Kidney epithelial cell (primary cell): ENCODE measurements around the gene RIPK4. TPM values are rescaled to one million over a fixed set of nuclear protein-coding genes. Genes with fewer than 3 reads are reported as not detected.
A peak's percentile ranks its signal among the peaks of the same experiment; 100 is the strongest.

ENCODE experiments used
- DNase-seq: peaks from one replicate; pipeline ENCODE4 v3.0.0-alpha.2; 2010; ENCODE audit warnings: low read depth
- H3K27me3 ChIP-seq: 2 replicates; pipeline ENCODE4 v1.6.0; 2011; ENCODE audit warnings: low read length; ENCODE audit not compliant: control insufficient read depth, insufficient read depth
- H3K36me3 ChIP-seq: 2 replicates; pipeline ENCODE4 v1.5.1; 2011; ENCODE audit warnings: low read length; ENCODE audit not compliant: control insufficient read depth, insufficient read depth
- H3K4me3 ChIP-seq: 2 replicates; pipeline ENCODE4 v1.5.1; 2011; ENCODE audit warnings: low read depth, mild to moderate bottlenecking, control low read depth, low read length
- total RNA-seq: library from RNA; depleted of rRNA; stranded (reverse); fragments of >200 nt; gene quantifications from 2 replicates; pipeline ENCODE4 v1.2.3, GENCODE V29; 2015
- TF ChIP-seq, protein P1 (sequence below): IDR thresholded peaks from 2 replicates; pipeline ENCODE4 v1.5.1; 2011; ENCODE audit warnings: mild to moderate bottlenecking, moderate library complexity, low read length, control low read depth, inconsistent platforms; ENCODE audit not compliant: insufficient read depth, poor library complexity, severe bottlenecking

The RIPK4 gene
- total RNA-seq, 1 donor from 2014 or later = 17.6 TPM

DNA sequence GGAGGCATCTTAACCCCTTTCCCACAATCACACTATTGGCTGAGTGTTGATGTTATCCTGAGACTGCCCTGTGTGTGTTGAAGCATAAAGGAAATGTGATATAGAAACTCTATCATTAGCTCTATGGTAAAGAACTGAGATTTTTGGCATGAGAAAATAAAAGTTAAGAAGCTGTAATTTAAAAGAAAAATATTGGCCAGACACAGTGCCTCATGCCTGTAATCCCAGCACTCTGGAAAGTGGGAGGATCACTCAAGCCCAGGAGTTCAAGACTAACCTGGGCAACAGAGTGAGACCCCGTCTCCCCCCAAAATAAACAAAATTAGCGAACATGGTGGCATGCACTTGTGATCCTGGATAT lies 14.2 kb upstream of the RIPK4 start:
- Histone ChIP-seq H3K4me3 (no peak overlapping the region), H3K36me3 (no peaks in the 10 kb centered on the region), H3K27me3 (no peaks in the 10 kb centered on the region)
- TF ChIP-seq, protein P1, sequence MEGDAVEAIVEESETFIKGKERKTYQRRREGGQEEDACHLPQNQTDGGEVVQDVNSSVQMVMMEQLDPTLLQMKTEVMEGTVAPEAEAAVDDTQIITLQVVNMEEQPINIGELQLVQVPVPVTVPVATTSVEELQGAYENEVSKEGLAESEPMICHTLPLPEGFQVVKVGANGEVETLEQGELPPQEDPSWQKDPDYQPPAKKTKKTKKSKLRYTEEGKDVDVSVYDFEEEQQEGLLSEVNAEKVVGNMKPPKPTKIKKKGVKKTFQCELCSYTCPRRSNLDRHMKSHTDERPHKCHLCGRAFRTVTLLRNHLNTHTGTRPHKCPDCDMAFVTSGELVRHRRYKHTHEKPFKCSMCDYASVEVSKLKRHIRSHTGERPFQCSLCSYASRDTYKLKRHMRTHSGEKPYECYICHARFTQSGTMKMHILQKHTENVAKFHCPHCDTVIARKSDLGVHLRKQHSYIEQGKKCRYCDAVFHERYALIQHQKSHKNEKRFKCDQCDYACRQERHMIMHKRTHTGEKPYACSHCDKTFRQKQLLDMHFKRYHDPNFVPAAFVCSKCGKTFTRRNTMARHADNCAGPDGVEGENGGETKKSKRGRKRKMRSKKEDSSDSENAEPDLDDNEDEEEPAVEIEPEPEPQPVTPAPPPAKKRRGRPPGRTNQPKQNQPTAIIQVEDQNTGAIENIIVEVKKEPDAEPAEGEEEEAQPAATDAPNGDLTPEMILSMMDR = no peak
- no peak for DNase-seq

DNA sequence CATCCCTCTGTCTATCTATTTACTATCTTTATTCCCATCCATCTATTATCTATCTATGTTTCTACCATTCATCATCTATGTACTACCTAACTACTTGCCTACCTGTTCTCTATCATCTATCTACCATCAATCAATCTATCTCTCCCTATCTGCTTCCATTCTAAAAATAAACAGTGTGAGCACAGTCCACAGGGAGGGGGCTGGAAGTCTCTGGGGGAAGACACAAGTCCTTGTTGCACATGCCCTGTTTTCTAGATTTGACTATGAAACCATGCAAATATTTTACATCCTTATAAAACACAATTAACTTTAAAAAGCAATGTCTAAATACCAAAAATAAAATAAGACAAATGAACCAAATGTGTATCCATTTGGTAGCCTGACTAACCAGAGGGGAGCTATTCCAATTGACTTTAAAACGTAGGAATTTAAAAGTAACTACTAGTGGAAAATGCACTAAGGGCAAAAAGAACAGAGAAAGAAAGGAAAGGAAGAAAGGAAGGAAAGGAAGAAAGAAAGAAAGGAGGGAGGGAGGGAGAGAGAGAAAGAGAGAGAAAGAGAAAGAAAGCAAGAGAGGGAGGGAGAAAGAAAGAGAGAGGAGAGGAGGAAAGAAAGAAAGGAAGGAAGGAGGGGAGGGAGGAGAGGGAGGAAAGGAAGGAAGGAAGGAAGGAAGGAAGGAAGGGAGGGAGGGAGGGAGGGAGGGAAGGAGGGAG lies 13.6 kb upstream of the RIPK4 start:
- DNase-seq = no peak
- no peak overlapping the region for H3K4me3 ChIP-seq
- TF ChIP-seq, protein P1 = no peak
- H3K36me3 ChIP-seq = no peaks in the 10 kb centered on the region
- H3K27me3 ChIP-seq = no peaks in the 10 kb centered on the region

DNA sequence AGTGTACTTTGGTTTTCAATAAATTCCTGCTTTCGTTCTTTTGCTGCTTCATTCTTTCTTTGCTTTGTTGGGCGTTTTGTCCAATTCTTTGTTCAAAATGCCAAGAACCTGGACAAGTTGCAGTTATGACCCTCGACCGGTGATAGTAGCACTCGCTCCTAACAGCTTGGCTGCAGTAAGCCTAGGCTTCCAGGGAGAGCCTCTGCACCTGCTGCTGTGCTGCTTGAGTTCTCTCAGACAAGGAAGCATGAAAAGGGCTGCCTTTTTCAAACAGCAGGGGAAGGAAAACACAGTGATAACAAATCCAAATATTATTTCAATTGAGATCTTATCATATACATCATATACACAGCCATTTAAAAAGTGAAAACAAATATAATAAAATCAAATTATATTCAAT lies 12.8 kb upstream of the RIPK4 start:
- Histone ChIP-seq H3K36me3 (no peaks in the 10 kb centered on the region), H3K4me3 (no peak overlapping the region), H3K27me3 (peaks cover 2% of the 10 kb centered on the region)
- no peak for DNase-seq
- TF ChIP-seq, protein P1 = no peak

DNA sequence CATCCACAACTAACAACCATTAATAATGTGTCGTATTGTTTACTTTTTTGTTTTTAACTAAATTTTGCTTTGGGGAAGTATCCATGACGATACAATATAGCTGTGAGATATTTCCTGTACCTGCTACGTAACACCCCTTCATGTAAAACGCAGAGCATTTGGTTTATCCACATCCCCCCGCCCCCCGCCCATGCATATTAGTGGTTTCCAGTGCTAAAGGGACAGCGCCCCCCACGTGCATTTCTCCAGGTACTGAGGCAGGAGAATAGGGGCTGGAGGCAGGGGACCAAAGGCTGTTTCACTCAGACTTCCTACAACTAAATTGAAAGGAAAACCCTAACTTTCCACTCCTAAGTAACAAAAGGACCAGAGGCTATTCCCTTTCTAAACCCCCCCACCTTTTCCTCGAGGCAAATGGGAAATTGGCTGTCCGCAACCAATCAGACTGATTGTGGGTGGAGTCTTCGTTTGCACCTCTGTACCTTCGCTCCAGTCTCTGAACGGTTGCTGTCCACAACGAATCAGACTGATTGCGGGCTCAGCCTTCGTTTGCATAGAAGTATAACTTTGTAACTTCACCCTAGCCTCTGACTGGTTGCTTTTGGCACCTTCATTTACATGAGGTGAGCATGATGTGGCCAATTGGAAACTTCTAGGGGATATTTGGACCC lies 12.2 kb upstream of the RIPK4 start:
- Histone ChIP-seq H3K4me3 (no peak overlapping the region), H3K36me3 (no peaks in the 10 kb centered on the region), H3K27me3 (peaks cover 2% of the 10 kb centered on the region)
- TF ChIP-seq, protein P1 = no peak
- DNase-seq = no peak

DNA sequence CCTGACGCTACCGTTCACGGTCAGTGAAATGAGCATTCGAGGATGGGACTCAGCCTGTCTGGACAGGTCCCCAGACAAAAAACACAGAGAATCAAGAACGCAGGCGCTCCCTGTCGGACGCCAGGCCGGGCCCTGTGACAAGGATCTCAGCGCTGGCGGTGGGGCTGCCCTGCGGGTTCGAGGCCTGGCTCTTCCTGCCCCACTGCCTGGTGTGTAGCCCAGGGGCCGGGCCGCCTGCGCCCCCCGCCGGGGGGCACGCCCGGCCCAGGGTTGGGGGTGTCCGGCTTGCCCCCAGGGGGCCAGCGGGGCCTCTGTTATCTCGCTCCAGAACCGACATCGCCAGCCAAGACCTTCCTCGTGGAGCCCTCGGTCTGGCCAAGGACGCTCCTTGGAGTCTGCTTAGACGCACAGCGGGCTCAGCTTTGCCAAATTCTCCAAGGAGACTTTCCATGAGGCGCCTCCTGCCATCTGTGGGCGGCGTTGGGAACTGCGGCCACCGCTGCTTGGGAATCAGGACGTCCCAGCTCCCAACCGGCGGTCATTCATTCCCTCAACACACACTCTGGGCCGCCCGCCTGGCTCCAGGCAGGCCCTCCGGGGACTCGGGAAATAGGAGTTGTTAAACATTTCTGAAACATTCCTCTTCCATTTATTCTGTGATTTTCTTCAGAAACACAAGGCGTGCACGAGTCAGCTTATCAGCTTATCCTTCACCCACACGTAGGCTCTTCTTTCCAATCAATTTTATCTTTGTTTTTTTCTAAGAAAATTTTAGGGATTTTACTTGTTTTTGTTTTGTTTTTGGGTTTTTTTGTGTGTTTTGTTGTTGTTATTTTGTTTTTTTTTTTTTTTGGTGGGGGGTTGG lies 11.3 kb upstream of the RIPK4 start:
- TF ChIP-seq, protein P1 = peak; percentile 97
- DNase-seq = no peak
- H3K27me3 ChIP-seq = peaks cover 2% of the 10 kb centered on the region
- no peaks in the 10 kb centered on the region for H3K36me3 ChIP-seq
- no peak overlapping the region for H3K4me3 ChIP-seq
